Measurements from ENCODE around the gene ACAA2. TPM values are rescaled to one million over a fixed set of nuclear protein-coding genes. Genes with fewer than 3 reads are reported as not detected.

Gene ACAA2
- polyA plus RNA-seq, 1 of the 3 experiments (the other 2 are of a cell fraction) = 34.9 TPM

- TF ChIP-seq TAF1 (IDR thresholded peaks at IDR 0.05; ENCODE audit: borderline replicate concordance, low read depth, low read length) = no peak; the same call in 1 of the 2 replicates
- no peak for TF ChIP-seq JUND (IDR thresholded peaks at IDR 0.05)
- TF ChIP-seq REST (IDR thresholded peaks at IDR 0.05; ENCODE audit: low read depth, low read length) = no peak
- TF ChIP-seq IRF3 (IDR thresholded peaks at IDR 0.05; ENCODE audit: low read depth, low read length) = no peak
Observed at GRCh38 chr18:49812286-49813068, 856 bp downstream of the ACAA2 start (continued).

- peaks cover 0 to 27% of the 10 kb centered on the region in 2 experiments for H3K36me3 ChIP-seq (replicated peaks in 1 of 2; ENCODE audit: control insufficient read depth in 1 of 2, insufficient read depth in 2 of 2, low read length in 1 of 2)
- ChIA-PET POLR2A (no interaction called here), CTCF (interaction anchor here (1.2 to 2.2 kb wide), 5 partner anchors 47 to 393 kb away, joined by 3 to 8 read pairs (median 6); no protein-coding TSS in a partner anchor)
- 0 out of 2 replicates have a peak, but pooled peaks cover 3% of the 10 kb centered on the region for H3K9me3 ChIP-seq
- no peak overlapping the region for H2AFZ ChIP-seq (ENCODE audit: low read depth)
- no peaks in the 10 kb centered on the region for H3K27me3 ChIP-seq (ENCODE audit: insufficient read depth)
- H3K27ac ChIP-seq (ENCODE audit: low read depth in 2 of 2, low read length in 1 of 2) = peak overlapping the region; percentile 39 to 96
- H3K9me2 ChIP-seq = no peaks in the 10 kb centered on the region
- H3K4me2 ChIP-seq = peak overlapping the region; percentile 93
- H3K4me3 ChIP-seq (ENCODE audit: low read depth in 2 of 2, low read length in 1 of 2) = peak overlapping the region; percentile 8 to 9; a peak in 3 of 4 replicates
- DNase-seq = peak; percentile 12
- peak overlapping the region; percentile 95; the same call in 1 of the 2 replicates for H3K9ac ChIP-seq
- H3F3A ChIP-seq (replicated peaks; ENCODE audit: insufficient read depth) = peaks cover 3% of the 10 kb centered on the region
- H4K20me1 ChIP-seq (ENCODE audit: insufficient read depth) = peaks cover 3% of the 10 kb centered on the region; the same call in 1 of the 2 replicates
- peaks cover 79% of the 10 kb centered on the region for H3K79me2 ChIP-seq (ENCODE audit: insufficient read depth)
- 65% methylated on average over 7 of the region's 7 CpGs for WGBS (ENCODE audit: low lambda C conversion rate)
- peaks cover 0 to 15% of the 10 kb centered on the region in 2 experiments; a peak in 2 of 4 replicates for H3K4me1 ChIP-seq (ENCODE audit: control insufficient read depth in 1 of 2, insufficient read depth in 2 of 2, low read depth in 1 of 2, low read length in 1 of 2)
- TF ChIP-seq RFX5 (IDR thresholded peaks at IDR 0.05; ENCODE audit: low read length) (no peak), JUND (IDR thresholded peaks at IDR 0.05) (no peak), IRF3 (IDR thresholded peaks at IDR 0.05; ENCODE audit: low read depth, low read length) (no peak), TEAD4 (IDR thresholded peaks at IDR 0.05; ENCODE audit: borderline replicate concordance, insufficient read depth) (no peak), MAX (IDR thresholded peaks at IDR 0.05; ENCODE audit: low read depth) (no peak), GATA2 (CRISPR knock-in tag; IDR thresholded peaks at IDR 0.05) (no peak), EZH2phosphoT487 (IDR thresholded peaks at IDR 0.05; ENCODE audit: borderline replicate concordance, low read depth) (no peak), SIN3A (IDR thresholded peaks at IDR 0.05; ENCODE audit: borderline replicate concordance, low read depth, low read length) (no peak), FOSL2 (IDR thresholded peaks at IDR 0.05; ENCODE audit: borderline replicate concordance, low read depth) (no peak), USF1 (IDR thresholded peaks at IDR 0.05; ENCODE audit: borderline replicate concordance, low read depth) (no peak), PBX3 (IDR thresholded peaks at IDR 0.05) (no peak), EP300 (IDR thresholded peaks at IDR 0.05; ENCODE audit: borderline replicate concordance in 1 of 2, low read depth in 1 of 2, low read length in 1 of 2) (no peak)
Observed at GRCh38 chr18:49811151-49811938, 2.0 kb downstream of the ACAA2 start.

Measured in SK-N-SH (cell line).